Measurements from ENCODE around the gene ATG5. TPM values are rescaled to one million over a fixed set of nuclear protein-coding genes. Genes with fewer than 3 reads are reported as not detected.
"Not testable (repeated sequence)": the region's sequence is repeated elsewhere in the genome, so short reads cannot be mapped to it uniquely, and the experiment has no call there.

Gene ATG5
- total RNA-seq, 1 donor, result 62.6 TPM

- no peak overlapping the region for H3K4me3 ChIP-seq (ENCODE audit: low read depth, low read length)
- no peak for TF ChIP-seq CTCF (IDR thresholded peaks at IDR 0.05; ENCODE audit: insufficient read depth, low read depth, low read length)
- peak; percentile 39 for DNase-seq (ENCODE audit: low read depth)
Measured at GRCh38 chr6:106281088-106281487, 44.5 kb downstream of the ATG5 start.

- H3K4me3 ChIP-seq (ENCODE audit: low read depth, low read length), result no peak overlapping the region
- peak; percentile 72 for DNase-seq (ENCODE audit: low read depth)
Measured at GRCh38 chr6:106279179-106279578, 46.4 kb downstream of the ATG5 start.

GRCh38 chr6:106275692-106276091 is 49.9 kb downstream of the ATG5 start:
- peak; percentile 88 for DNase-seq (ENCODE audit: low read depth)
- no peak overlapping the region for H3K4me3 ChIP-seq (ENCODE audit: low read depth, low read length)
- no peak for TF ChIP-seq CTCF (IDR thresholded peaks at IDR 0.05; ENCODE audit: insufficient read depth, low read depth, low read length)

More at GRCh38 chr6:106279179-106279578, 46.4 kb downstream of the ATG5 start:
- TF ChIP-seq CTCF (IDR thresholded peaks at IDR 0.05; ENCODE audit: insufficient read depth, low read depth, low read length), result no peak

- DNase-seq (ENCODE audit: low read depth), result no peak
- H3K4me3 ChIP-seq (ENCODE audit: low read depth, low read length), result no peak overlapping the region
- TF ChIP-seq CTCF (IDR thresholded peaks at IDR 0.05; ENCODE audit: insufficient read depth, low read depth, low read length), result no peak
Measured at GRCh38 chr6:106273087-106273486, 52.5 kb downstream of the ATG5 start.

- no peak for DNase-seq (ENCODE audit: low read depth)
- no peak overlapping the region for H3K4me3 ChIP-seq (ENCODE audit: low read depth, low read length)
- no peak for TF ChIP-seq CTCF (IDR thresholded peaks at IDR 0.05; ENCODE audit: insufficient read depth, low read depth, low read length)
Measured at GRCh38 chr6:106272287-106272686, 53.3 kb downstream of the ATG5 start.

- H3K4me3 ChIP-seq (ENCODE audit: low read depth, low read length), result no peak overlapping the region
- DNase-seq (ENCODE audit: low read depth), result no peak
- TF ChIP-seq CTCF (IDR thresholded peaks at IDR 0.05; ENCODE audit: insufficient read depth, low read depth, low read length), result no peak
Measured at GRCh38 chr6:106270414-106270813, 55.1 kb downstream of the ATG5 start.

- DNase-seq (ENCODE audit: low read depth); H3K4me3 ChIP-seq (ENCODE audit: low read depth, low read length): not testable (repeated sequence)
Measured at GRCh38 chr6:106269268-106269919, 56.2 kb downstream of the ATG5 start.

- not testable (repeated sequence) for DNase-seq (ENCODE audit: low read depth); H3K4me3 ChIP-seq (ENCODE audit: low read depth, low read length)
Measured at GRCh38 chr6:106268500-106268899, 57.1 kb downstream of the ATG5 start.

GRCh38 chr6:106264433-106264832 is 61.1 kb downstream of the ATG5 start:
- not testable (repeated sequence) for H3K4me3 ChIP-seq (ENCODE audit: low read depth, low read length); DNase-seq (ENCODE audit: low read depth)

GRCh38 chr6:106259748-106260147 is 65.8 kb downstream of the ATG5 start:
- not testable (repeated sequence) for DNase-seq (ENCODE audit: low read depth); H3K4me3 ChIP-seq (ENCODE audit: low read depth, low read length)
